Adrenal gland (tissue), 12 donors: ENCODE data around the gene BAHCC1. TPM values are rescaled to one million over a fixed set of nuclear protein-coding genes. Genes with fewer than 3 reads are reported as not detected.

Experiments
- DNase-seq, 7 donors: peaks; one replicate each; pipeline ENCODE4 v3.0.0-alpha.2; 2019 to 2020
- H3K27ac ChIP-seq, 5 donors: fragments of 200-600 bp; sonication (generic) in 4 of 5; 1 replicate in 3 of 5; 2 replicates in 2 of 5; pipeline versions ENCODE4 v1.5.1 to v1.8.0; 2016 to 2020; ENCODE audit warnings: mild to moderate bottlenecking in 1 of 5
- H3K27me3 ChIP-seq: fragments of 200-600 bp; 2 replicates; pipeline ENCODE4 v1.8.0; 2021
- H3K36me3 ChIP-seq, 2 donors: fragments of 200-600 bp; replicated peaks in 1 of 2; 1 replicate in 1 of 2; 2 replicates in 1 of 2; pipeline versions ENCODE4 v1.5.1 to v1.8.0; 2018 to 2022
- H3K4me1 ChIP-seq, 2 donors: fragments of 200-600 bp; replicated peaks in 1 of 2; 1 replicate in 1 of 2; 2 replicates in 1 of 2; pipeline versions ENCODE4 v1.5.1 to v1.8.0; 2018 to 2021
- H3K4me3 ChIP-seq, 4 donors: fragments of 200-600 bp; sonication (generic) in 3 of 4; one replicate each; pipeline ENCODE4 v1.5.1; 2016 to 2018
- H3K9me3 ChIP-seq, 3 donors: fragments of 200-600 bp; sonication (generic) in 1 of 3; replicated peaks in 1 of 3; 1 replicate in 2 of 3; 2 replicates in 1 of 3; pipeline versions ENCODE4 v1.5.1 to v1.8.0; 2016 to 2021
- POLR2A ChIP-seq, 2 donors: fragments of 450-650 bp; IDR thresholded peaks; one replicate each; pipeline ENCODE4 v1.6.1; 2017; ENCODE audit warnings: antibody characterized with exemption in 2 of 2, mild to moderate bottlenecking in 2 of 2, moderate library complexity in 1 of 2
- WGBS, 4 donors: extraction: QIAGEN DNeasy Blood & Tissue Kit in 2 of 4; methylation state at CpG; one replicate each; pipeline versions ENCODE4 v1.1.5 to v1.1.7; 2013 to 2017; 5-methylcytosine and 5-hydroxymethylcytosine counted together
- intact Hi-C, 2 donors: fragments of 100-400 bp; cut with DNase I; formaldehyde crosslinking; loops; one replicate each; pipeline versions ENCODE4 v1.14.1 to v1.15.0; 2022 to 2023
- polyA plus RNA-seq, 3 donors: library from polyadenylated mRNA; stranded (reverse); fragments of 200-250 nt in 2 of 3; fragments of 350-450 nt in 1 of 3; fragmentation: Illumina TruSeq in 1 of 3; extraction: RNeasy Lipid Tissue Mini Kit (QIAGEN cat#74804) in 1 of 3; gene quantifications; one replicate each; pipeline ENCODE4 v1.2.3, GENCODE V29; 2013 to 2014
- total RNA-seq, 9 donors: library from RNA; depleted of rRNA in 4 of 9; stranded (reverse); fragments of >200 nt in 4 of 9; fragments of 120-200 nt in 1 of 9; fragmentation: NEBNext Ultra II Directional in 1 of 9; extraction: Animal tissue kit (Norgen Biotek cat#: 25700) in 1 of 9; gene quantifications; one replicate each; pipeline versions ENCODE4 v1.1.0 to v1.2.4, GENCODE V29; 2013 to 2023
- TF ChIP-seq, protein P1 (sequence below), 6 experiments: fragments of 450-650 bp in 4 of 6; fragments of 200-600 bp in 2 of 6; sonication (generic) in 1 of 6; IDR thresholded peaks; 1 replicate in 5 of 6; 2 replicates in 1 of 6; pipeline versions ENCODE4 v1.5.1 to v1.8.0; 2016 to 2021; ENCODE audit warnings: antibody characterized with exemption in 6 of 6, mild to moderate bottlenecking in 2 of 6, moderate library complexity in 1 of 6
- donor health status: healthy with polysubstance abuse.
- donor health status: Bipolar disorder and iron deficiency.
- donor health status: DM: yes; HTN: yes; CAD: no.
- donor health status: DM: no; HTN: no; CAD: no.
- donor health status: DM: no; HTN: no; CAD: no.
- donor health status: DM: yes; HTN: yes; CAD: no.

The BAHCC1 gene
- total and polyA plus RNA-seq, 12 donors, result 1.7 to 68.0 (median 18.4) TPM

DNA sequence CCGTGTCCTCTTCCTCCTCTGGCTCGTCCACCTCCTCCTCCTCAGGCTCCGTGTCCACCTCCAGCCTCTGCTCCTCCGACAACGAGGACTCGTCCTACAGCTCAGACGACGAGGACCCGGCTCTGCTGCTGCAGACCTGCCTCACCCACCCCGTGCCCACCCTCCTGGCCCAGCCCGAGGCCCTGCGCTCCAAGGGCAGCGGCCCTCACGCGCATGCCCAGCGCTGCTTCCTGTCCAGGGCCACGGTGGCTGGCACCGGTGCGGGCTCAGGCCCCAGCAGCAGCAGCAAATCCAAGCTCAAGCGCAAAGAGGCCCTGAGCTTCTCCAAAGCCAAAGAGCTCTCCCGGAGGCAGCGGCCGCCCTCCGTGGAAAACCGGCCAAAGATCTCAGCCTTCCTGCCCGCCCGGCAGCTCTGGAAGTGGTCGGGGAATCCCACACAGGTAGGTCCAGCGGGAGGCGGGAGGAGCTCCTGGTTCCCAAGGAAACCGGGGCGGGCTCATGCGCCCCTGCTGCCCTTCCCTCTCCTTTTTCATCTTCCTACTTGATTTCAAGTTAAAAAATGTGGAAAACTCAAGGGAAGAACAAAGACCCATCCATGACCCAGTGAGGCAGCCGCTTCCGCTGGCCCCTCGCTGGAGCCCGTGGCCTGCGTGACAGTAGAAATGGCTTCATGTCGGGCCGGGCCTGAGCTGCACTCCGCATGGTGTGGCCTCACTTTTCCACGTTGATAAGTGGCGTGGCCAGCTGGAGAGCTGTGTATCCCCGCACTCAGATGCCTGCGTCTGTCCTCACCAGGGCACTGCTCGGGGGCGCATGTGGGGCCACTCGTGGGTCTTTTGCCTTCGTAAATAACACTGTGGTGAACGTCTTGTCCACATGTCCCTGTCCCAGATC lies 66.6 kb downstream of the BAHCC1 start:
- no peak for TF ChIP-seq POLR2A (IDR thresholded peaks at IDR 0.05)
- TF ChIP-seq, protein P1, sequence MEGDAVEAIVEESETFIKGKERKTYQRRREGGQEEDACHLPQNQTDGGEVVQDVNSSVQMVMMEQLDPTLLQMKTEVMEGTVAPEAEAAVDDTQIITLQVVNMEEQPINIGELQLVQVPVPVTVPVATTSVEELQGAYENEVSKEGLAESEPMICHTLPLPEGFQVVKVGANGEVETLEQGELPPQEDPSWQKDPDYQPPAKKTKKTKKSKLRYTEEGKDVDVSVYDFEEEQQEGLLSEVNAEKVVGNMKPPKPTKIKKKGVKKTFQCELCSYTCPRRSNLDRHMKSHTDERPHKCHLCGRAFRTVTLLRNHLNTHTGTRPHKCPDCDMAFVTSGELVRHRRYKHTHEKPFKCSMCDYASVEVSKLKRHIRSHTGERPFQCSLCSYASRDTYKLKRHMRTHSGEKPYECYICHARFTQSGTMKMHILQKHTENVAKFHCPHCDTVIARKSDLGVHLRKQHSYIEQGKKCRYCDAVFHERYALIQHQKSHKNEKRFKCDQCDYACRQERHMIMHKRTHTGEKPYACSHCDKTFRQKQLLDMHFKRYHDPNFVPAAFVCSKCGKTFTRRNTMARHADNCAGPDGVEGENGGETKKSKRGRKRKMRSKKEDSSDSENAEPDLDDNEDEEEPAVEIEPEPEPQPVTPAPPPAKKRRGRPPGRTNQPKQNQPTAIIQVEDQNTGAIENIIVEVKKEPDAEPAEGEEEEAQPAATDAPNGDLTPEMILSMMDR (IDR thresholded peaks at IDR 0.05), result no peak
- Histone ChIP-seq H3K9me3 (no peaks in the 10 kb centered on the region), H3K27ac (peak overlapping the region in 2 of 5 donors; percentile 59 to 66), H3K27me3 (no peaks in the 10 kb centered on the region), H3K4me1 (peaks cover 9 to 10% of the 10 kb centered on the region in 2 donors), H3K36me3 (peaks cover 0 to 13% of the 10 kb centered on the region in 2 donors), H3K4me3 (no peak overlapping the region)
- intact Hi-C loops, result no loop called here
- DNase-seq, result peak in 3 of 7 donors; percentile 30 to 61 (median 49)
- 85 to 92% (median 88%) methylated on average over 39 to 50 of the region's 50 CpGs for WGBS, 4 donors

DNA sequence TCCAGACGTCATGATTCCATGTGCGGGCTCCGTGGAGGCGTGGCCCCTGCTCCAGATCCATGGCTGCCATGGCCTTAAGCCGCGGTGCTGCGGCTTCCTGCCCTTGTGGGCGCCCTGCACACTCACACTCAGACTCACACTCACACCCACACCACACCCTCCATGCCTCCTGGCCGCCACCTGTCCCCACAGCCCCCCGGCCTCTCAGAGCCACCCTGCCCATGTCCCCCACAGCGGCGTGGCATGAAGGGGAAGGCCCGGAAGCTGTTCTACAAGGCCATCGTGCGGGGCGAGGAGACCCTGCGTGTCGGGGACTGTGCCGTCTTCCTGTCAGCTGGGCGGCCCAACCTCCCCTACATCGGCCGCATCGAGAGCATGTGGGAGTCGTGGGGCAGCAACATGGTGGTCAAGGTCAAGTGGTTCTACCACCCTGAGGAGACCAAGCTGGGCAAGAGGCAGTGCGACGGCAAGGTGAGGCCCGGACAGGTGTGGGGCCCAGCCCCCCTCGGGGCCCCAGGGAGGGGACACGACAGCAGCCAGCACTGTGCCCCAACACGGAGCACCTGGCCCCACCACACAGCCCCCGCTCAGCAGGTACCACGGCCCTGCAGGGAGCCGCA lies 67.4 kb downstream of the BAHCC1 start:
- peaks cover 9 to 13% of the 10 kb centered on the region in 2 donors for H3K4me1 ChIP-seq
- TF ChIP-seq, protein P1 (IDR thresholded peaks at IDR 0.05), result no peak
- no peak for TF ChIP-seq POLR2A (IDR thresholded peaks at IDR 0.05)
- H3K4me3 ChIP-seq, result no peak overlapping the region
- peak overlapping the region in 2 of 5 donors; percentile 59 to 66 for H3K27ac ChIP-seq
- 87 to 94% (median 93%) methylated on average over 24 to 33 of the region's 33 CpGs for WGBS, 4 donors
- no peaks in the 10 kb centered on the region for H3K27me3 ChIP-seq
- peaks cover 0 to 13% of the 10 kb centered on the region in 2 donors for H3K36me3 ChIP-seq
- no peak for DNase-seq
- intact Hi-C loops, result no loop called here
- H3K9me3 ChIP-seq, result no peaks in the 10 kb centered on the region

DNA sequence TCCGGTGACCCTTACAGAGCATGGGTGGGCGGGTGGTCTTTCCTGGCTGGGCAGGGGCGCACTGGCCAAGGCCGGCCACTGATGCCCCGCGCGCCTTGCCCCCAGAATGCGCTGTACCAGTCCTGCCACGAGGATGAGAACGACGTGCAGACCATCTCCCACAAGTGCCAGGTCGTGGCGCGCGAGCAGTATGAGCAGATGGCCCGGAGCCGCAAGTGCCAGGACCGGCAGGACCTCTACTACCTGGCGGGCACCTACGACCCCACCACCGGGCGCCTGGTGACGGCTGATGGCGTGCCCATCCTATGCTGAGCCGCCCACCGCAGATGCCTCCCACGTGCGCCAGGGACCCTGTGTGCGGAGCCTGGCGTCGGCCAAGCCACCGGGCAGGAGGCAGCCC lies 68.2 kb downstream of the BAHCC1 start:
- Histone ChIP-seq H3K36me3 (peaks cover 0 to 13% of the 10 kb centered on the region in 2 donors), H3K4me3 (no peak overlapping the region), H3K27ac (no peak overlapping the region), H3K27me3 (no peaks in the 10 kb centered on the region), H3K9me3 (no peaks in the 10 kb centered on the region), H3K4me1 (peaks cover 9 to 14% of the 10 kb centered on the region in 2 donors)
- no peak for DNase-seq
- no peak for TF ChIP-seq POLR2A (IDR thresholded peaks at IDR 0.05)
- TF ChIP-seq, protein P1 (IDR thresholded peaks at IDR 0.05), result no peak
- intact Hi-C loops, result no loop called here
- WGBS, 4 donors, result 94 to 98% (median 95%) methylated on average over 10 to 32 of the region's 32 CpGs

DNA sequence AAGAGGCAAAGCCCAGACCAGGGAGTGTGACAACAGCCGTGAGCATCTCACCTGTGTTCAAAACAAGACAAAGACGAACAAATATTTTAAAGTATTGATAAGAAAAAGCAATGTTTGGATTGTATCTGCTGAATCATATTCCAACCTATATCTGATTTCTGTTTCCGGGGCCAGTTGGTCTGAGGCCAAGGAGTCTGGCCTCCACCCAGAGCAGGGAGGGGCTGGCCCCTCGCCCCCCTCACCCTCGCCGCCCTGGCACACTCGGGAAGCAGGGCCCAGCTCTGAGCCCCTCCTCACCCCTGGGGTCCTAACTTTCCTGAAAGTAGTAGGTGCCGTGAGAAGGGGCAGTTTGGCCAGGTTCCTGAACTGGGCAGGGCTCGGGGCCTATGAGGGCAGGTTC lies 69.3 kb downstream of the BAHCC1 start:
- H3K4me1 ChIP-seq, result peaks cover 9 to 14% of the 10 kb centered on the region in 2 donors
- no peaks in the 10 kb centered on the region for H3K9me3 ChIP-seq
- peaks cover 0 to 13% of the 10 kb centered on the region in 2 donors for H3K36me3 ChIP-seq
- no peak overlapping the region for H3K4me3 ChIP-seq
- TF ChIP-seq, protein P1 (IDR thresholded peaks at IDR 0.05), result no peak
- TF ChIP-seq POLR2A (IDR thresholded peaks at IDR 0.05), result no peak
- H3K27ac ChIP-seq, result peak overlapping the region in 1 of 5 donors; percentile 15
- intact Hi-C loops, result no loop called here
- no peak for DNase-seq
- no peaks in the 10 kb centered on the region for H3K27me3 ChIP-seq
- 66 to 81% (median 73%) methylated on average over 4 to 9 of the region's 9 CpGs for WGBS, 4 donors
